Stimulated activated CD4-positive, alpha-beta T cell treated with anti-CD3 and anti-CD28 coated beads, Interleukin-4, amount 100 ng/mL, for 48 hours (primary cell): ENCODE results near the gene SUV39H2.
"Not testable (repeated sequence)": the region's sequence is repeated elsewhere in the genome, so short reads cannot be mapped to it uniquely, and the experiment has no call there.

Experiments
- DNase-seq, 2 donors: peaks; one replicate each; pipeline ENCODE4 v3.0.0-alpha.2; 2020; ENCODE audit warnings: low read depth in 2 of 2

Gene SUV39H2

GRCh38 chr10:14926722-14927416, 48.2 kb downstream of the SUV39H2 start:
- DNase-seq = no peak

- no peak for DNase-seq
These were observed 51.9 kb downstream of the SUV39H2 start for GRCh38 chr10:14930610-14931009.

DNA sequence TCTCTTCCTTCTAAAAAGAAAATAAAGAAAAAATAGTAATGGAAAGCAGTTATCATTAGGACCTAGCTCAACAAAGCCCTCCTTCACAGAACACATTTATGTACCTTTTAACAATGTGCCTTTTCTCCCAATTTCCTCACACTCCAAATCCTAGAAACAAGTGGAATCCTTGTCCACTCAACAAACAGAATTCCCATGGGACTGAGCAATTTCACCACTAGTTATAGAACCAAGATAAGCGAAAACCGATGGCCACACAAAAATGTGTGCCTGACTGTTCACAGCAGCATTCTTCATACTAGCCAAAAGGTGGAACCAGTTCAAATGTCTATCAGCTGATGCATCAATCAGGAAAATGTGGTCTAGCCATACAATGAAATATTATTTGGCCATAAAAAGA, 57.9 kb downstream of the SUV39H2 start:
- DNase-seq = no peak

DNA sequence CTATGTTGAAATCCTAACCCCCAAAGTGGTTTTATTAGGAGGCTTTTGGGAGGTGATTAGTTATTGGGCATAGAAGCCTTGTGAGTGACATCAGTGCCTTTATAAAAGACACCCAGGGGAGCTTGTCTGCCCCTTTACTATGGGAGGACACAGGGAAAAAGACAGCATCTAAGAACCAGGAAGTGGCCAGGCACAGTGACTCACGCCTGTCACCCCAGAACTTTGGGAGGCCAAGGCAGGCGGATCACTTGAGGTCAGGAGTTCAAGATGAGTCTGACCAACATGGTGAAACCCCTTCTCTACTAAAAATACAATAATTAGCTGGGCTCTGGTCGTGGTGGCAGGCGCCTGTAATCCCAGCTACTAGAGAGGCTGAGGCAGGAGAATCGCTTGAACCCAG, 60.3 kb downstream of the SUV39H2 start:
- DNase-seq = peak in 1 of 2 donors; percentile 21

DNA sequence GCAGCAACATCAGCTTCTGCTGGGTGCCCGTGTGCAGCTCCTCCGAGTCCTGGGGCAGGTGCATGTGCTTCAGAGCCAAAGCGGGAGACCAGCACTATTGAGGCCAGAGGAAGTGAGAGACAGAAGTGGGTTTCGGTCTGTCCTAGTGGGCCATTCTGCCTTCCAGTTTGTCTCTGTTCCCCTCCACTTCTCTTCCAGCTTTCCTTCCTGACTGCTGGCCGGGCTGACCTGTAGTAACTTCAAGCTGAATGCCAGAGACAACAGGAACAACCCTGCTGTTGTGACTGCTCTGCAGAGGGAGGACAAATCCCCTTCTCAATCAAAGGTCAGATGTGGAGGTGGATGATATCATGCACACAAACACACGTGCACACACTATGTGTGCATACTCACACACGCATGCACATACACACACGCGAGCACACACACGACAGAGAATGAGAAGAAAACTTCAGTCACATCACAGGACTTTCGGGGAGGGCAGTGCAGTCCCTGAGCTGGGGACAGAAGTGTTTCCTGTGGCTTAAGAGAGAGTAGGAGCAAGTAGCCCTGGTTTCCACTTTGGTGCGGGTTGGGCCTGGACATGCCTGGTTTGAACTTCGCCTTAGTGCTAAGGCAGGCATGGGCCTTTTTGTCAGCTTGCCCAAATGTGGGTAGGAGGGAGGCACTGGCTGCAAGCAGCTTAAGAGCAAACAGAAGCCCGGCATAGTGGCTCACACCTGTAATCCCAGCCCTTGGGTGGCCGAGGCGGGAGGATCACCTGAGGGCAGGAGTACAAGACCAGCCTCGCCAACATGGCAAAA, 63.7 kb downstream of the SUV39H2 start:
- not testable (repeated sequence) for DNase-seq

DNA sequence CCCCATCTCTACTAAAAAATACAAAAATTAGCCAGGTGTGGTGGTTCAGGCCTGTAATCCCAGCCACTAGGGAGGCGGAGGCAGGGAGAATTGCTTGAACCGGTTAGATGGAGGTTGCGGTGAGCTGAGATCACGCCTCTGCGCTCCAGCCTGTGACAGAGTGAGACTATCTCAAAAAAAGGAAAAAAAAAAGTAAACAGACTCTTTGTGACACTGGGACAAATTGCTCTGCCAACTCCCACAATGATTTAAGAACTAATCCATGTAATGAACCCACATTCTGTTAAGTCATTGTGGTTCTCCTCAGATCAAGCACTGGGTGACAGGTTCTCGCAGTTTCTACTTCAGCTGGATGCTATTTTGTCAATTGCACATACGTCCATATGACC, 64.3 kb downstream of the SUV39H2 start:
- not testable (repeated sequence) for DNase-seq

DNA sequence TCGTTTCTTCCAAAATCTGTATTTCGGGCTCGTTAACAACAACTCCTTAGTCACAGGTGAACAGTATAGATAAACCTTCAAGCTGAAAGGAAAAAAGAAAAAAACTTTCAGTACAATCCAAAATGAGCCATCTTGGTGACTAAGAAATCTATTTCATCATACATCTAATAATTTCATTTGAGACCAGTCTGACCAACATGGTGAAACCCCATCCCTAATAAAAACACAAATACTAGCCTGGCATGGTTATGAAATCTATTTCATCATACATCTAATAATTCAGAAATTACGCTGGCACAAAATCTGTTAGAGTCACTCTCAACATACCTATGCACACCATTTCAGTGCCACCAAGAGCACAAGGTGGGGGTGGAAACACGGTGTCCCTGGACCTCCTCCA, 66.4 kb downstream of the SUV39H2 start:
- no peak for DNase-seq

- DNase-seq = no peak
These were observed 68.6 kb downstream of the SUV39H2 start for GRCh38 chr10:14947268-14947667.

- DNase-seq = no peak
These were observed 70.6 kb downstream of the SUV39H2 start for GRCh38 chr10:14949291-14949690.

GRCh38 chr10:14952851-14953423, 74.3 kb downstream of the SUV39H2 start:
- DNase-seq = no peak

DNA sequence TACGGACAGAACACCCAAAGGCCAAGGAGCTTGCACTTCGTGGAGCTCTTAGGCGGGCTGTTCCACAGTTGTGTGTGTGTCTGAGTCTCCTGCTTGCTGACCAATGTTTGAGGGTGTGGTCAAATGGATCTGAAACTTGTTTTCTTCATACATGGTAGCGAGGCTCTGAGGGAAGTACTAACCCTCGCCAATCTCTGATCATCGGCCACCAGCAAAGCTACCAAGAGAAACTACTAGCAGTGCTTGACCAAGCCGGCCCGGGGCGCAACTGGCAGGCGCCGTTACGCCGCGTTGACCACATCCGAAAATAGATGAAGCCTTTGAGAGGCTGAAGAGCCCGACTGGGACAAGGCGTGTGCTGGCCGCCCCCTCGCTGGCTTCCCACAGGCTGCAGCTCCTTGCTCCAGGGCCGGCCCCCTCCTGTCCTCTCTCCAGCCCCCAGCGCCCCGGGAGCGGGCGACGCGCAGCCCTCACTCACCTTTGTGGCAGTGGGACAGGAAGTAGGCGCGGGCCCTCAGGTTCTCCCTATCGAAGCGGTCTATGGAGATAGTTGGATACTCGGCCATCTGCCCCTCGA, 74.8 kb downstream of the SUV39H2 start:
- DNase-seq = no peak
